ENCODE data around the gene PAK1IP1.
"Not testable (repeated sequence)": the region's sequence is repeated elsewhere in the genome, so short reads cannot be mapped to it uniquely, and the experiment has no call there.

The PAK1IP1 gene

GRCh38 chr6:10746915-10747250, 52.1 kb downstream of the PAK1IP1 start:
- DNase-seq: no peak

GRCh38 chr6:10747251-10747972, 52.6 kb downstream of the PAK1IP1 start, which contains the start of gene TMEM14B:
TMEM14B (plus strand) TSS chr6:10747805; CDS start chr6:10749246, 1,441 bp downstream.
- DNase-seq: peak; percentile 93 to 98

DNA sequence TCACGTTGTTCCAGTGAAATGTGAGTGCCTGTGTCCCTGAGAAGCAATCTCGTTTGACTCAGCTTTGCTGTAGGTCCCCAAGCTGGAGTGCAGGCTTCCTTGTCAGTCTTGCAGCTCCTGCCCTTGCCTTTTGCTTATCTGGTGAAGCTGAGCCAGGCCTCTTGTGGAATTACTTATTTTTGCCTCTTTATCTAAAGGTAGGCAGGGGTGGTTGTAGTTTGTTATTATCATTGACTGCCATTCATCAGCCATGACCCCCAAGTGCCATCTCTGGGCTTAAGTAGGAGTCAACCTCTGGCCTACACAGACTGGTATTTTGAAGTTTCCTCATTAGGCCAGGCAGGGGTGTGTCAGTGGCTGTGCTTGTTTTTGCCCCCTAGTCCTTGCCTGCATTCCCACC, 55.0 kb downstream of the PAK1IP1 start:
- DNase-seq: no peak

- not testable (repeated sequence) for DNase-seq
Measured at GRCh38 chr6:10750568-10750967, 55.8 kb downstream of the PAK1IP1 start.

DNA sequence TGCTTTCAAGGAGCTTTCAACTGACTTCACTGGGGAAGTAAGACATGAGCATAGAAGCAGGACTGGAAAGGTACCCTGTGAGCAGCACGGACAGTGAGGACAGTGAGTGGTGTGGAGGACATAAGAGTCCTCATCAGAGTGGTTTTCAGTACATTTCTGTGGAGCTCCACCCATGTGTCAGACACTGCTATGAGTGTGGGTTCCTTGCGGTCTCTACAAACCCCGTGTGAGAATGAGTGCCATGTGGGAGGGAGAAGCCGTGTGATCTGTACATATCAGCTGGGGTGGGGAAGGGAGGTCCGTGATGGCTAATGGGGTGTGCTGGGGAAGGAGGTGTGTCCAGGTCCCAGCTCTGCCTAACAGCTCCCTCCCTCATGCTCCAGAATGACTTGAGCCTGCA, 57.0 kb downstream of the PAK1IP1 start:
- not testable (repeated sequence) for DNase-seq

- DNase-seq: no peak
Measured at GRCh38 chr6:10756085-10756484, 61.3 kb downstream of the PAK1IP1 start.
